Testis (tissue), 3 donors: ENCODE results near the gene KIFC3. TPM values are rescaled to one million over a fixed set of nuclear protein-coding genes. Genes with fewer than 3 reads are reported as not detected.

Source experiments
- DNase-seq: peaks from one replicate; pipeline ENCODE4 v3.0.0-alpha.2; 2019
- H3K27ac ChIP-seq, 2 donors: fragments of 200-600 bp; sonication (generic); one replicate each; pipeline ENCODE4 v1.5.1; 2019
- H3K27me3 ChIP-seq: fragments of 200-600 bp; sonication (generic); one replicate; pipeline ENCODE4 v1.5.1; 2019
- H3K36me3 ChIP-seq: fragments of 200-600 bp; sonication (generic); one replicate; pipeline ENCODE4 v1.5.1; 2017; ENCODE audit warnings: low read depth; ENCODE audit errors: missing control alignments
- H3K4me1 ChIP-seq: fragments of 200-600 bp; sonication (generic); one replicate; pipeline ENCODE4 v1.5.1; 2019
- H3K4me3 ChIP-seq, 2 donors: fragments of 200-600 bp; sonication (generic); one replicate each; pipeline ENCODE4 v1.5.1; 2017 to 2019
- H3K9me3 ChIP-seq: fragments of 200-600 bp; sonication (generic); one replicate; pipeline ENCODE4 v1.5.1; 2017
- CTCF ChIP-seq, 3 experiments: fragments of 450-650 bp in 2 of 3; fragments of 200-600 bp in 1 of 3; sonication (generic) in 1 of 3; IDR thresholded peaks; one replicate each; pipeline ENCODE4 v1.5.1; 2016 to 2019; ENCODE audit warnings: antibody characterized with exemption in 3 of 3, mild to moderate bottlenecking in 2 of 3, moderate library complexity in 1 of 3
- POLR2A ChIP-seq: fragments of 450-650 bp; IDR thresholded peaks from one replicate; pipeline ENCODE4 v1.6.1; 2017; ENCODE audit warnings: antibody characterized with exemption, mild to moderate bottlenecking, moderate library complexity
- WGBS, 2 donors: methylation state at CpG; one replicate each; pipeline ENCODE4 v1.1.5; 2018; 5-methylcytosine and 5-hydroxymethylcytosine counted together
- intact Hi-C: fragments of 100-400 bp; cut with DNase I; formaldehyde crosslinking; loops from one replicate; pipeline ENCODE4 v1.15.1; 2023; ENCODE audit warnings: low total_unique reads
- polyA plus RNA-seq: library from polyadenylated mRNA; stranded (reverse); fragments of 350-450 nt; fragmentation: Illumina TruSeq; extraction: RNeasy Lipid Tissue Mini Kit (QIAGEN cat#74804); gene quantifications from one replicate; pipeline ENCODE4 v1.2.3, GENCODE V29; 2014; ENCODE audit warnings: low read depth, low replicate concordance; ENCODE audit not compliant: insufficient read depth
- total RNA-seq, 2 donors: library from RNA; depleted of rRNA; stranded (reverse); fragments of >200 nt; gene quantifications; one replicate each; pipeline ENCODE4 v1.2.3, GENCODE V29; 2016

KIFC3 gene
- total and polyA plus RNA-seq, 3 donors from 2014 or later, result 105 to 185 (median 137) TPM

GRCh38 chr16:57752203-57752580, 50.1 kb downstream of the KIFC3 start:
- no peaks in the 10 kb centered on the region for H3K27me3 ChIP-seq
- no peaks in the 10 kb centered on the region for H3K9me3 ChIP-seq
- no peak for DNase-seq
- H3K36me3 ChIP-seq, result no peaks in the 10 kb centered on the region
- no peak overlapping the region for H3K4me3 ChIP-seq
- WGBS, 2 donors, result 81 to 100% methylated on average over 1 to 6 of the region's 6 CpGs
- H3K4me1 ChIP-seq, result no peaks in the 10 kb centered on the region
- TF ChIP-seq POLR2A, result no peak
- TF ChIP-seq CTCF (IDR thresholded peaks at IDR 0.05), result no peak
- intact Hi-C loops, result loop anchor here (10.0 kb wide), 1 partner anchor 253 kb away; the partner anchor contains the start of genes USB1 and ZNF319
- no peak overlapping the region for H3K27ac ChIP-seq

- no peak overlapping the region for H3K4me3 ChIP-seq
- no peaks in the 10 kb centered on the region for H3K36me3 ChIP-seq
- WGBS, 2 donors, result 79 to 90% methylated on average over 9 to 26 of the region's 26 CpGs
- no peaks in the 10 kb centered on the region for H3K4me1 ChIP-seq
- H3K27me3 ChIP-seq, result no peaks in the 10 kb centered on the region
- TF ChIP-seq POLR2A (no peak), CTCF (IDR thresholded peaks at IDR 0.05) (no peak)
- H3K27ac ChIP-seq, result no peak overlapping the region
- H3K9me3 ChIP-seq, result no peaks in the 10 kb centered on the region
- no peak for DNase-seq
- intact Hi-C loops, result loop anchor here (10.0 kb wide), 1 partner anchor 253 kb away; the partner anchor contains the start of genes USB1 and ZNF319
Measured at GRCh38 chr16:57751539-57752202, 50.6 kb downstream of the KIFC3 start.

- intact Hi-C loops, result loop anchor here (10.0 kb wide), 1 partner anchor 254 kb away; the partner anchor contains the start of genes USB1 and ZNF319
- DNase-seq, result no peak
- no peak for TF ChIP-seq CTCF (IDR thresholded peaks at IDR 0.05)
- TF ChIP-seq POLR2A, result no peak
- Histone ChIP-seq H3K4me3 (no peak overlapping the region), H3K4me1 (no peaks in the 10 kb centered on the region), H3K27ac (no peak overlapping the region), H3K36me3 (no peaks in the 10 kb centered on the region), H3K9me3 (no peaks in the 10 kb centered on the region), H3K27me3 (no peaks in the 10 kb centered on the region)
- WGBS, 2 donors, result 90 to 94% methylated on average over 19 to 24 of the region's 24 CpGs
Measured at GRCh38 chr16:57750796-57751538, 51.3 kb downstream of the KIFC3 start.

- no peak overlapping the region for H3K4me3 ChIP-seq
- WGBS, 2 donors, result 79 to 87% methylated on average over 5 of the region's 5 CpGs
- intact Hi-C loops, result loop anchor here (10.0 kb wide), 1 partner anchor 255 kb away; the partner anchor contains the start of genes USB1 and ZNF319
Measured at GRCh38 chr16:57749856-57750452, 52.3 kb downstream of the KIFC3 start.

More at GRCh38 chr16:57749856-57750452, 52.3 kb downstream of the KIFC3 start:
- Histone ChIP-seq H3K27ac (no peak overlapping the region), H3K4me1 (no peaks in the 10 kb centered on the region), H3K27me3 (no peaks in the 10 kb centered on the region), H3K36me3 (no peaks in the 10 kb centered on the region), H3K9me3 (no peaks in the 10 kb centered on the region)
- TF ChIP-seq POLR2A (no peak), CTCF (IDR thresholded peaks at IDR 0.05) (no peak)
- DNase-seq, result no peak
